T47D (cell line): ENCODE data around the gene POC5.

ENCODE experiments used
- DNase-seq, 2 experiments: peaks; one replicate each; pipeline versions ENCODE4 v3.0.0 to v3.0.0-alpha.2; 2011 to 2012; ENCODE audit warnings: low read depth in 1 of 2, low spot score in 1 of 2
- JUND ChIP-seq: IDR thresholded peaks from 2 replicates; pipeline ENCODE4 v1.6.1; 2012; ENCODE audit warnings: low read depth
- in situ Hi-C: cut with HindIII; loops from 2 replicates; pipeline ENCODE4 v1.10.0; 2016; ENCODE audit warnings: low sequenced_read_pairs, low pct_unique_long_range_greater_than_20kb

POC5 gene

GRCh38 chr5:75685141-75685540 lies 32.1 kb downstream of the POC5 start:
- in situ Hi-C loops: no loop called here
- no peak for TF ChIP-seq JUND
- no peak for DNase-seq

- no peak for TF ChIP-seq JUND
- in situ Hi-C loops: no loop called here
- peak in 1 of 2 experiments; percentile 44 for DNase-seq
These were observed 36.0 kb downstream of the POC5 start for GRCh38 chr5:75681125-75681830.

- in situ Hi-C loops: no loop called here
- no peak for DNase-seq
- no peak for TF ChIP-seq JUND
These were observed 39.1 kb downstream of the POC5 start for GRCh38 chr5:75678155-75678554.

- no peak for DNase-seq
- in situ Hi-C loops: no loop called here
- TF ChIP-seq JUND: no peak
These were observed 39.6 kb downstream of the POC5 start for GRCh38 chr5:75677607-75678006.

GRCh38 chr5:75675783-75676182 lies 41.5 kb downstream of the POC5 start:
- no peak for DNase-seq
- in situ Hi-C loops: no loop called here
- TF ChIP-seq JUND: no peak

GRCh38 chr5:75672616-75673015 lies 44.6 kb downstream of the POC5 start:
- TF ChIP-seq JUND: no peak
- DNase-seq: no peak
- in situ Hi-C loops: no loop called here

GRCh38 chr5:75671506-75671905 lies 45.7 kb downstream of the POC5 start:
- DNase-seq: no peak
- no peak for TF ChIP-seq JUND
- in situ Hi-C loops: no loop called here

GRCh38 chr5:75670577-75670976 lies 46.7 kb downstream of the POC5 start:
- TF ChIP-seq JUND: no peak
- in situ Hi-C loops: no loop called here
- DNase-seq: no peak

- in situ Hi-C loops: no loop called here
- DNase-seq: peak in 1 of 2 experiments; percentile 24
- TF ChIP-seq JUND: no peak
These were observed 48.1 kb downstream of the POC5 start for GRCh38 chr5:75668977-75669689.

GRCh38 chr5:75668445-75668844 lies 48.8 kb downstream of the POC5 start:
- in situ Hi-C loops: no loop called here
- no peak for TF ChIP-seq JUND
- DNase-seq: no peak

- in situ Hi-C loops: no loop called here
- no peak for DNase-seq
- no peak for TF ChIP-seq JUND
These were observed 49.7 kb downstream of the POC5 start for GRCh38 chr5:75667586-75667985.

- no peak for TF ChIP-seq JUND
- in situ Hi-C loops: no loop called here
- DNase-seq: peak in 1 of 2 experiments; percentile 14
These were observed 50.4 kb downstream of the POC5 start for GRCh38 chr5:75666801-75667200.

- no peak for DNase-seq
- in situ Hi-C loops: no loop called here
- TF ChIP-seq JUND: no peak
These were observed 52.3 kb downstream of the POC5 start for GRCh38 chr5:75664979-75665378.
